Measurements from ENCODE around the gene PLK2. TPM values are rescaled to one million over a fixed set of nuclear protein-coding genes. Genes with fewer than 3 reads are reported as not detected.
A peak's percentile ranks its signal among the peaks of the same experiment; 100 is the strongest.

Gene PLK2
- total RNA-seq, 2 donors from 2014 or later, result 9.7 to 16.4 TPM

GRCh38 chr5:58466939-58467338 is 7.1 kb upstream of the PLK2 start:
- Histone ChIP-seq H3K9ac (ENCODE audit: extremely low read depth, low read length, poor library complexity, severe bottlenecking) (no peak overlapping the region), H3K9me3 (ENCODE audit: control insufficient read depth, low read length) (peaks cover 4% of the 10 kb centered on the region), H3K27ac (ENCODE audit: low read depth, low read length) (no peak overlapping the region), H3K27me3 (ENCODE audit: control insufficient read depth, insufficient read depth, low read length, poor library complexity, severe bottlenecking) (no peaks in the 10 kb centered on the region), H3K36me3 (ENCODE audit: control insufficient read depth, insufficient read depth, low read length) (no peaks in the 10 kb centered on the region), H3K4me3 (ENCODE audit: low read length) (no peak overlapping the region), H3K4me1 (ENCODE audit: control insufficient read depth, insufficient read depth, low read length) (no peaks in the 10 kb centered on the region)
- WGBS, 2 experiments (ENCODE audit: insufficient coverage in 1 of 2, insufficient read length in 1 of 2), result 68 to 78% methylated on average over 2 to 4 of the region's 4 CpGs
- TF ChIP-seq CTCF (conservative IDR thresholded peaks at IDR 0.05), result no peak
- peak; percentile 65 for DNase-seq
- H3K27ac Mint-ChIP-seq, result no peak overlapping the region
- H3K27me3 Mint-ChIP-seq (ENCODE audit: insufficient read depth), result peaks cover 4% of the 10 kb centered on the region
- peaks cover 7% of the 10 kb centered on the region for H3K9me3 Mint-ChIP-seq
- H3K4me3 Mint-ChIP-seq, result no peak overlapping the region
- H3K36me3 Mint-ChIP-seq (ENCODE audit: low read depth), result no peaks in the 10 kb centered on the region
- H3K4me1 Mint-ChIP-seq, result peaks cover 6% of the 10 kb centered on the region

GRCh38 chr5:58462623-58463230 is 2.8 kb upstream of the PLK2 start:
- H3K27me3 Mint-ChIP-seq (ENCODE audit: insufficient read depth), result peaks cover 16% of the 10 kb centered on the region
- peaks cover 4% of the 10 kb centered on the region for H3K36me3 Mint-ChIP-seq (ENCODE audit: low read depth)
- Histone ChIP-seq H3K9me3 (ENCODE audit: control insufficient read depth, low read length) (peaks cover 4% of the 10 kb centered on the region), H3K27ac (ENCODE audit: low read depth, low read length) (peak overlapping the region; percentile 10), H3K36me3 (ENCODE audit: control insufficient read depth, insufficient read depth, low read length) (peaks cover 5% of the 10 kb centered on the region), H3K27me3 (ENCODE audit: control insufficient read depth, insufficient read depth, low read length, poor library complexity, severe bottlenecking) (no peaks in the 10 kb centered on the region), H3K4me1 (ENCODE audit: control insufficient read depth, insufficient read depth, low read length) (no peaks in the 10 kb centered on the region), H3K9ac (ENCODE audit: extremely low read depth, low read length, poor library complexity, severe bottlenecking) (no peak overlapping the region), H3K4me3 (ENCODE audit: low read length) (no peak overlapping the region)
- peaks cover 12% of the 10 kb centered on the region for H3K4me1 Mint-ChIP-seq
- DNase-seq, result no peak
- H3K4me3 Mint-ChIP-seq, result no peak overlapping the region
- TF ChIP-seq CTCF (conservative IDR thresholded peaks at IDR 0.05), result peak; percentile 79
- H3K27ac Mint-ChIP-seq, result no peak overlapping the region
- H3K9me3 Mint-ChIP-seq, result peaks cover 2% of the 10 kb centered on the region
- WGBS, 2 experiments (ENCODE audit: insufficient coverage in 1 of 2, insufficient read length in 1 of 2), result 19 to 60% methylated on average over 1 to 4 of the region's 4 CpGs

GRCh38 chr5:58462154-58462553 is 2.3 kb upstream of the PLK2 start:
- Mint-ChIP-seq H3K27ac (no peak overlapping the region), H3K9me3 (peaks cover 2% of the 10 kb centered on the region), H3K4me1 (peaks cover 11% of the 10 kb centered on the region), H3K27me3 (ENCODE audit: insufficient read depth) (peaks cover 16% of the 10 kb centered on the region), H3K4me3 (no peak overlapping the region), H3K36me3 (ENCODE audit: low read depth) (peaks cover 8% of the 10 kb centered on the region)
- WGBS, 2 experiments (ENCODE audit: insufficient coverage in 1 of 2, insufficient read length in 1 of 2), result 69 to 89% methylated on average over 2 to 3 of the region's 3 CpGs
- no peak for TF ChIP-seq CTCF (conservative IDR thresholded peaks at IDR 0.05)
- H3K4me1 ChIP-seq (ENCODE audit: control insufficient read depth, insufficient read depth, low read length), result no peaks in the 10 kb centered on the region
- H3K27ac ChIP-seq (ENCODE audit: low read depth, low read length), result peak overlapping the region; percentile 76
- H3K4me3 ChIP-seq (ENCODE audit: low read length), result no peak overlapping the region
- no peaks in the 10 kb centered on the region for H3K27me3 ChIP-seq (ENCODE audit: control insufficient read depth, insufficient read depth, low read length, poor library complexity, severe bottlenecking)
- H3K36me3 ChIP-seq (ENCODE audit: control insufficient read depth, insufficient read depth, low read length), result peaks cover 11% of the 10 kb centered on the region
- no peak overlapping the region for H3K9ac ChIP-seq (ENCODE audit: extremely low read depth, low read length, poor library complexity, severe bottlenecking)
- H3K9me3 ChIP-seq (ENCODE audit: control insufficient read depth, low read length), result peaks cover 4% of the 10 kb centered on the region
- no peak for DNase-seq
